B cell (primary cell): ENCODE data around the gene NEUROG3. TPM values are rescaled to one million over a fixed set of nuclear protein-coding genes. Genes with fewer than 3 reads are reported as not detected.

ENCODE experiments used
- ATAC-seq: fragments of 200-7000 bp; cut with Tn5 transposase; one replicate; pipeline ENCODE4 v1.10.0; 2021; ENCODE audit warnings: low read depth, mild to moderate bottlenecking, moderate number of reproducible peaks, moderate library complexity
- CTCF ChIA-PET: fragments of 350-600 bp; sonication (Branson Sonifier 250); formaldehyde crosslinking; loops from one replicate; lab custom pipeline; 2021; ENCODE audit warnings: antibody characterized with exemption, inconsistent platforms; lab: Charles Lee
- POLR2A ChIA-PET: fragments of 350-600 bp; sonication (Branson Sonifier 250); formaldehyde crosslinking; loops from one replicate; lab custom pipeline; 2021; ENCODE audit warnings: antibody characterized with exemption; lab: Charles Lee
- DNase-seq: peaks from one replicate; pipeline ENCODE4 v3.0.0; 2013
- H2AFZ ChIP-seq: 2 replicates; pipeline ENCODE4 v1.6.1; 2012; ENCODE audit warnings: mild to moderate bottlenecking, low read depth, low read length; ENCODE audit not compliant: insufficient read depth, poor library complexity, severe bottlenecking
- H3K27ac ChIP-seq, 2 donors: 1 replicate in 1 of 2; 2 replicates in 1 of 2; pipeline ENCODE4 v1.5.1; 2012 to 2013; ENCODE audit warnings: low read length in 2 of 2, mild to moderate bottlenecking in 2 of 2, moderate library complexity in 1 of 2
- H3K27me3 ChIP-seq, 4 experiments: fragments of 200-600 bp in 1 of 4; sonication (generic) in 1 of 4; replicated peaks in 1 of 4; 1 replicate in 2 of 4; 2 replicates in 2 of 4; pipeline versions ENCODE4 v1.6.1 to v1.7.0; 2013 to 2016; ENCODE audit warnings: low read length in 3 of 4, mild to moderate bottlenecking in 2 of 4, mixed read lengths in 1 of 4, moderate library complexity in 1 of 4; ENCODE audit not compliant: insufficient read depth in 4 of 4, control insufficient read depth in 3 of 4; ENCODE audit errors: control extremely low read depth in 1 of 4
- H3K36me3 ChIP-seq, 2 experiments: replicated peaks in 1 of 2; 1 replicate in 1 of 2; 2 replicates in 1 of 2; pipeline versions ENCODE4 v1.6.1 to v1.7.1; 2013; ENCODE audit warnings: low read length in 1 of 2; ENCODE audit not compliant: insufficient read depth in 2 of 2, control insufficient read depth in 1 of 2; ENCODE audit errors: control extremely low read depth in 1 of 2, extremely low read depth in 1 of 2
- H3K4me1 ChIP-seq, 2 donors: fragments of 200-600 bp in 1 of 2; sonication (generic) in 1 of 2; 1 replicate in 1 of 2; 2 replicates in 1 of 2; pipeline versions ENCODE4 v1.5.1 to v1.6.1; 2013 to 2017; ENCODE audit warnings: low read length in 2 of 2; ENCODE audit not compliant: control insufficient read depth in 2 of 2, insufficient read depth in 2 of 2
- H3K4me2 ChIP-seq: replicated peaks from 2 replicates; pipeline ENCODE3; 2012; ENCODE audit warnings: mild to moderate bottlenecking, low read depth, low read length; ENCODE audit not compliant: poor library complexity, severe bottlenecking
- H3K4me3 ChIP-seq, 5 experiments: fragments of 200-600 bp in 1 of 5; sonication (generic) in 1 of 5; 1 replicate in 3 of 5; 2 replicates in 2 of 5; pipeline versions ENCODE4 v1.5.1 to v1.7.0; 2011 to 2016; ENCODE audit warnings: low read length in 4 of 5, mild to moderate bottlenecking in 4 of 5, low read depth in 2 of 5, control low read depth in 1 of 5, moderate library complexity in 1 of 5; ENCODE audit not compliant: insufficient read depth in 1 of 5; ENCODE audit errors: control extremely low read depth in 1 of 5, extremely low read depth in 1 of 5
- H3K79me2 ChIP-seq: fragments of 200-600 bp; sonication (generic); one replicate; pipeline ENCODE4 v1.6.0; 2016; ENCODE audit warnings: low read length; ENCODE audit not compliant: control insufficient read depth, insufficient read depth
- H3K9ac ChIP-seq: fragments of 200-600 bp; sonication (generic); 2 replicates; pipeline ENCODE4 v1.6.1; 2017; ENCODE audit warnings: mild to moderate bottlenecking, low read length, moderate library complexity
- H3K9me3 ChIP-seq, 3 donors: one replicate each; pipeline versions ENCODE4 v1.6.1 to v1.7.1; 2013; ENCODE audit warnings: low read length in 2 of 3; ENCODE audit not compliant: control insufficient read depth in 2 of 3, insufficient read depth in 1 of 3; ENCODE audit errors: control extremely low read depth in 1 of 3
- H4K20me1 ChIP-seq: 2 replicates; pipeline ENCODE4 v1.6.0; 2012; ENCODE audit warnings: mild to moderate bottlenecking, low read length; ENCODE audit not compliant: insufficient read depth, control insufficient read depth, poor library complexity, severe bottlenecking
- H3K27ac Mint-ChIP-seq: one replicate; pipeline ENCODE4 v1.8.0; 2021; ENCODE audit warnings: mixed read lengths
- H3K27me3 Mint-ChIP-seq: one replicate; pipeline ENCODE4 v1.8.0; 2021; ENCODE audit warnings: mixed read lengths
- H3K4me1 Mint-ChIP-seq: one replicate; pipeline ENCODE4 v1.8.0; 2021; ENCODE audit warnings: mixed read lengths
- H3K4me3 Mint-ChIP-seq: one replicate; pipeline ENCODE4 v1.8.0; 2021; ENCODE audit warnings: mixed read lengths
- H3K9me3 Mint-ChIP-seq: one replicate; pipeline ENCODE4 v1.8.0; 2022; ENCODE audit warnings: mixed read lengths; ENCODE audit not compliant: insufficient read depth
- CTCF ChIP-seq: fragments of 200-600 bp; IDR thresholded peaks from one replicate; pipeline ENCODE4 v1.8.0; 2022; ENCODE audit warnings: antibody characterized with exemption, mild to moderate bottlenecking
- EZH2 ChIP-seq: IDR thresholded peaks from 2 replicates; pipeline ENCODE4 v1.6.1; 2012; ENCODE audit warnings: borderline replicate concordance, low read depth, mild to moderate bottlenecking, moderate library complexity, low read length; ENCODE audit not compliant: insufficient read depth, poor library complexity, severe bottlenecking
- WGBS: methylation state at CpG from one replicate; pipeline ENCODE4 v1.1.5; 2013; ENCODE audit warnings: missing lambda C conversion rate; ENCODE audit not compliant: insufficient coverage; 5-methylcytosine and 5-hydroxymethylcytosine counted together
- intact Hi-C: fragments of 100-400 bp; cut with micrococcal nuclease; formaldehyde crosslinking; loops from one replicate; pipeline ENCODE4 v1.10.0; 2022
- polyA plus RNA-seq: library from polyadenylated mRNA; depleted of rRNA; stranded (reverse); fragments of >200 nt; gene quantifications from 2 replicates; pipeline ENCODE4 v1.2.3, GENCODE V29; 2012
- total RNA-seq, 2 donors: library from RNA; stranded (reverse); fragments of 120-200 nt in 1 of 2; gene quantifications; 1 replicate in 1 of 2; 2 replicates in 1 of 2; pipeline versions ENCODE4 v1.2.3 to v1.2.4, GENCODE V29; 2013 to 2022

NEUROG3 gene
- total and polyA plus RNA-seq, 2 donors (not counting 1 experiment from before 2014, with no cell fraction given), result not detected

GRCh38 chr10:69580435-69580834 lies 7.2 kb upstream of the NEUROG3 start:
- Histone ChIP-seq H3K27ac (no peak overlapping the region), H3K36me3 (no peaks in the 10 kb centered on the region), H3K4me3 (no peak overlapping the region), H3K27me3 (peaks cover 0 to 49% (median 15%) of the 10 kb centered on the region in 4 experiments), H4K20me1 (no peaks in the 10 kb centered on the region), H3K9me3 (no peaks in the 10 kb centered on the region), H3K79me2 (no peaks in the 10 kb centered on the region), H3K4me2 (no peak overlapping the region), H3K9ac (no peak overlapping the region), H2AFZ (no peak overlapping the region), H3K4me1 (no peaks in the 10 kb centered on the region)
- ATAC-seq, result no peak
- Mint-ChIP-seq H3K27me3 (peaks cover 52% of the 10 kb centered on the region), H3K4me3 (no peak overlapping the region), H3K27ac (no peak overlapping the region), H3K9me3 (no peaks in the 10 kb centered on the region), H3K4me1 (peaks cover 1% of the 10 kb centered on the region)
- TF ChIP-seq EZH2 (no peak), CTCF (no peak)
- ChIA-PET CTCF (no interaction called here), POLR2A (no interaction called here)
- no peak for DNase-seq
- intact Hi-C loops, result no loop called here
- 67% methylated on average over 3 of the region's 5 CpGs for WGBS

DNA sequence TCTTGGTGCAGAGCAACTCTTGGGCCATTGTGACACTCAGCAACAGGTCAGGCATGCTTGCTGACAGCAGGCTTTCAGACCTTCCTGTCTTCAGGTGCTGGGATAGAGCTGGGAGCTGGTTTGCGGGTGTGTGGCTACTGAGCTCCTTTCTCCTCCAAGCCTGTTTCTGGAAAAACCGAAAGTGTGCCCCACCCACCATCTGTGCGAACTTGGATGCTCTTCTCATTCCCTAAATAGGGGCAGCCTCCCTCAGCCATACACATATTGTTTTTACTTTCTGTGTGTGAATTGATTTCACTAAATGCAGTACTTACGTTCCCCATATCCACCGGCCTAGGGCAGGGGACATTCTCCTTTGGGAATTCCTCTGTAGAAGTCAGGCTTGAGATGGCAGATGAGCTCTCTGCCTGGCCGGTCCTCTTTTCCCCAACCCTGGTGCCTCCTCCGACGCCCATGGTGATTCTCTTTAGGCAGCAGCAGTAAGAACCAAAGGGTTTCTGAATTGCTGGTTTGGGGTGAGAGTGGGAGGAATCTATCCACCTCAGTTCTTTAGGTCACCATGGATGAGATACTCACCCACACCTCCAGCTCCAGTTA lies 6.3 kb upstream of the NEUROG3 start:
- TF ChIP-seq EZH2 (no peak), CTCF (no peak)
- Histone ChIP-seq H3K4me2 (no peak overlapping the region), H3K36me3 (no peaks in the 10 kb centered on the region), H3K4me1 (peaks cover 3 to 6% of the 10 kb centered on the region in 2 donors), H3K9me3 (no peaks in the 10 kb centered on the region), H2AFZ (no peak overlapping the region), H3K4me3 (no peak overlapping the region), H3K79me2 (no peaks in the 10 kb centered on the region), H3K9ac (no peak overlapping the region), H3K27ac (no peak overlapping the region), H4K20me1 (no peaks in the 10 kb centered on the region), H3K27me3 (peaks cover 0 to 58% (median 17%) of the 10 kb centered on the region in 4 experiments)
- no peaks in the 10 kb centered on the region for H3K9me3 Mint-ChIP-seq
- peaks cover 5% of the 10 kb centered on the region for H3K4me1 Mint-ChIP-seq
- ChIA-PET CTCF (no interaction called here), POLR2A (no interaction called here)
- H3K27ac Mint-ChIP-seq, result no peak overlapping the region
- H3K4me3 Mint-ChIP-seq, result no peak overlapping the region
- H3K27me3 Mint-ChIP-seq, result peaks cover 56% of the 10 kb centered on the region
- DNase-seq (no peak), ATAC-seq (no peak)
- WGBS, result 37% methylated on average over 3 of the region's 8 CpGs
- intact Hi-C loops, result no loop called here
